ENCODE measurements around the gene ARHGAP10.

ARHGAP10 gene

DNA sequence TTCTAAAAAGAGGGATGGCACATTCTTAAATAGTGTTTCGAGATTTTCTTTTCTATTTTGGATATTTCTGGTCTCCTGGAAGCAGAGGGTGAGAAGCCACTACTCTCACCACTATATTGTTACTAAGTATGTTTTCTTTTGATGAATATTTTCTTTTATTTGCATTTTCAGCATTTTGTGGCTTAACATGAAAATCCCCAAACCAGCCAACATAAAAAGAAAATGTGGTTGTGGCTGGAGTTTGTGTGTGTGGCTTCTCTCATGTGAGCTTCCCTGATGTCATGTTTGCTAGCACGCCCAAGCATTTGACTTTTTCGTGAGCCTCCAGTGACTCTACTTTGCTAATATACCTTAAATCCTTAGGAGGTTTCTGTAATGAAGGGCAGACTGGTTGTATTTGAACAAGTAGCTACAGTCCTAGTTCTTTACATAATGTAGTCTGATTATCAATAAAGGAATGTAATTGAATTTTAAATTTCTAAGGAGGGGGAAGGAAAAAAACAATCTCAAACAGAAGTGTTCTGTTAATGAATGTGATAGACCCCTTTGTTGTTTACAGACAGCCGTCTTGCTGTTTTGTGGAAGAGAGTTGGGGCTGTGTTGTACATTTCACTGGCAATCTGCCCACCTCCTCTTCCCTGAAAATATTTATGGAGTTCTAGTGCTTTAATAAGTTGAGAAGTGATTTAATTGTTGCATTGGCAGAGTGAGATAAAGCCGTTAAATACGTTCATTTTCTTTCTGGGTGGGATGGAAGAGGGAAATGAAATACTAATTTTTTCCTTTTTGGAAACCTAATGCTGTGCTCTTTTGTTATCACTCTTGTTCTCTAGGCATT lies 114.6 kb downstream of the ARHGAP10 start:
- no peak for FAIRE-seq
- DNase-seq (ENCODE audit: insufficient read length, low spot score), result no peak
- TF ChIP-seq, protein P1, sequence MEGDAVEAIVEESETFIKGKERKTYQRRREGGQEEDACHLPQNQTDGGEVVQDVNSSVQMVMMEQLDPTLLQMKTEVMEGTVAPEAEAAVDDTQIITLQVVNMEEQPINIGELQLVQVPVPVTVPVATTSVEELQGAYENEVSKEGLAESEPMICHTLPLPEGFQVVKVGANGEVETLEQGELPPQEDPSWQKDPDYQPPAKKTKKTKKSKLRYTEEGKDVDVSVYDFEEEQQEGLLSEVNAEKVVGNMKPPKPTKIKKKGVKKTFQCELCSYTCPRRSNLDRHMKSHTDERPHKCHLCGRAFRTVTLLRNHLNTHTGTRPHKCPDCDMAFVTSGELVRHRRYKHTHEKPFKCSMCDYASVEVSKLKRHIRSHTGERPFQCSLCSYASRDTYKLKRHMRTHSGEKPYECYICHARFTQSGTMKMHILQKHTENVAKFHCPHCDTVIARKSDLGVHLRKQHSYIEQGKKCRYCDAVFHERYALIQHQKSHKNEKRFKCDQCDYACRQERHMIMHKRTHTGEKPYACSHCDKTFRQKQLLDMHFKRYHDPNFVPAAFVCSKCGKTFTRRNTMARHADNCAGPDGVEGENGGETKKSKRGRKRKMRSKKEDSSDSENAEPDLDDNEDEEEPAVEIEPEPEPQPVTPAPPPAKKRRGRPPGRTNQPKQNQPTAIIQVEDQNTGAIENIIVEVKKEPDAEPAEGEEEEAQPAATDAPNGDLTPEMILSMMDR (IDR thresholded peaks at IDR 0.05; ENCODE audit: insufficient read depth, missing control alignments), result no peak

DNA sequence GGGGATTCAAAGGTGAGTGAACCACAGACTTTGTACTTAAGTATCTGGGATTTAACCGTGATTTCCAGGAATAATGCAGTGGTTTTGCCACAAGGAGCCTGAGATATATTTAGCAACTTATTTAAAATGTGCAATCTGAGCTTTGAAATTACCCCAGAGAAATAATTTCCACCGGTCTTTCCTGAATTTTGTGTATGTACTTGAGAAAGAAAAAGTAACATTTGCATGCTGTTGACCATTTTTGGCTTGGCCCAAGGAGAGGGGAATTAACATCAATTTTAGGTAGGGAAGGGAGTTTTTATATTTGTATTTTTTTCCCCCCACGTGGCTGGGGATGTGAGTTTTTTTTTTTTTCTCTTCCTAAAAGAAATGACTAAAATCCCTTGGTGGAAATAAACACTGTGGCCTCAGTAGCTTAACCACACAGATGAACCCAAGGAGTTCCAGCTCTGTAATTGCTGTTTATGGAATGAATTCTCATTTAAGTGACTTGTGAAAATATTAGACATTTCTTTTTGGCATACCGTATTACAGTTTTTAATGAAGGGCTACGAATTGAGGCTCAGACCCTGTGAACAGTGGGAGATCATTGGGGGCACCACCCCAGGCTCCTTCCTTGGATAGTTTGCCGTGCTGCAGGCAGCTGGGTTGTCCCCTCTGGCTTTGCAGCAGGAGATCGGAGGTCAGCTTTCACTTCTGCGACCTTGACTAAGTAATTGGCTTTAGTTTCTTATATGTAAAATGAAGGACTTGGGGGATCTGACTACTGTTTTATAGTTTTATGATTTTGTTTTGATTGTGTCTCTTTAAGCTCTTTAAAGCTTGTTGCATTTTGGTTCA lies 116.1 kb downstream of the ARHGAP10 start:
- no peak for DNase-seq (ENCODE audit: insufficient read length, low spot score)
- FAIRE-seq, result no peak
- TF ChIP-seq, protein P1 (IDR thresholded peaks at IDR 0.05; ENCODE audit: insufficient read depth, missing control alignments), result no peak

DNA sequence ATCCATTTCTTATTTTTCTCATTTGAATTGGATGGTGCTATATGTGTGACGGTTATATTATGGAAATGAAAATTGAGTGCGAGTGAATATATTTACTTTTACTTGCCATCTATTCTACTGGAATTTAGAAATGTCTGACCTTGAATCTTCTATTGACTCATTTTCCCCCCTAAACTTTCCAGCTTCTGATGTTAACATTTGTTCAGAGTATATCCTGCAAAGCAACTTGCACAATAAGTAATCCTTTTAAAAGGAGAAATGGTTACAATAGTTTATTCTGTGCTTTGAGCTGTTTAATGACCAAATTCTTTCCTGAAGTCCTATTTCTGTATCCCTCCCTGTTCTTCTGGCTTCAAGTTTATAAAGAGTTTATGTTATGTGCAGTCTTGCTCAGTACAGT lies 116.7 kb downstream of the ARHGAP10 start:
- no peak for FAIRE-seq
- TF ChIP-seq, protein P1 (IDR thresholded peaks at IDR 0.05; ENCODE audit: insufficient read depth, missing control alignments), result no peak
- no peak for DNase-seq (ENCODE audit: insufficient read length, low spot score)

DNA sequence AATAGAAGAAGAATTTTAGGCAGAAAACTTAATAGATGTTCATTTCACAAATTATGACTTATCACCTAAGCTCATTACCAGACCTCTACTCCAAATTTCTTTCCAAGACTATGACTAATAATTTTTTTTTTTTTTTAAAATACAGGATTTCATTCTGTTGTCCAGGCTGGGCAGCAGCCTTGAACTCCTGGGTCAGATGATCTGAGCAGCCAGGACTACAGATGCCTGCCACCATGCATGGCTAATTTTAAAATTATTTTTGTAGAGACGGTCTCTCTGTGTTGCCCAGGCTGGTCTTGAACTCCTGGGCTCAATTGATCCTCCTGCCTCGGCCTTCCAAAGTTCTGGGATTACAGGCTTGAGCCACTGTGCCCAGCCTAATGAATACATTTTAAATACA lies 119.2 kb downstream of the ARHGAP10 start:
- DNase-seq (ENCODE audit: insufficient read length, low spot score) (no peak), FAIRE-seq (no peak)
- TF ChIP-seq, protein P1 (IDR thresholded peaks at IDR 0.05; ENCODE audit: insufficient read depth, missing control alignments), result no peak

DNA sequence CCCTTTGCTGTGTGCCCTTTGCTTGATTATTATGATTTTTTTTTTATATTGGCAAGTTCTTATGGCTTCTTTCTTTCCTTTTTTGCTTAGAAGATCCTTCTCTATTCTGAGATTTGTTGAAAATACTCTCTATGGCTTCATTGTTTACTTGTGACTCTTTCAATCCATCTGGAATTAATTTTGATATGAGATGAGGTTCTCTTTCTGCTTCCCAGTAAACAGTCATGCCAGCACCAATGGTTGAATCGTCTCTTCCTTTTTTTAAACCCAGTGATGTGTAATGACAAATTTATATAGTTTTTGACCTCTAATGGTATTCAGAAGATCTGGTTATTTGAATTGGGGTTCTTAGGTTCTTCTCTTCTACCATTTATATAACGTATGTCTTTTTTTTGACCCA lies 121.8 kb downstream of the ARHGAP10 start:
- DNase-seq (ENCODE audit: insufficient read length, low spot score) (no peak), FAIRE-seq (no peak)
- TF ChIP-seq, protein P1 (IDR thresholded peaks at IDR 0.05; ENCODE audit: insufficient read depth, missing control alignments), result no peak

DNA sequence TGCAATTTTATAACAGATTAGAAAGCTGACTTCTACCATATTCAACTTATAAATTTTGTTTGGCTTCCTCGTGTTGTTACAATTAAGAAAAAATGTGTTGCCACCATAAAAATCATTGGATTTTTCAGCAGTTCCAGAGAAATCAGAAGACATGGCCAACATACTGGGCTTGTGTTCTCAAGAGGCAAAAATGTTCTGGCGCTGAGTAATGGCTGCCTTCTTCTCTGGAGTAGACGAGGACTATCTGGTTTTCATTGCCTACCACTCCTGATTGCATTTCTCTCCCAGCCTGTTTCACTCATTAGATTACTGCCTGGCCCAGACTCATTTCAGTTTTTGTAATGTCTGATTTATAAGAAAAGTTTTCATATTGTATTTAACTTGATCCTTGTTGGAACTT lies 122.3 kb downstream of the ARHGAP10 start:
- DNase-seq (ENCODE audit: insufficient read length, low spot score) (no peak), FAIRE-seq (no peak)
- TF ChIP-seq, protein P1 (IDR thresholded peaks at IDR 0.05; ENCODE audit: insufficient read depth, missing control alignments), result no peak

Data from D721Med (cell line).